Endothelial cell of hepatic sinusoid (primary cell): ENCODE measurements around the gene TUBB4A.
"Not testable (repeated sequence)": the region's sequence is repeated elsewhere in the genome, so short reads cannot be mapped to it uniquely, and the experiment has no call there.

Source experiments
- in situ Hi-C: cut with HindIII; loops from 2 replicates; pipeline ENCODE4 v1.10.0; 2017; ENCODE audit warnings: low sequenced_read_pairs

Gene TUBB4A

DNA sequence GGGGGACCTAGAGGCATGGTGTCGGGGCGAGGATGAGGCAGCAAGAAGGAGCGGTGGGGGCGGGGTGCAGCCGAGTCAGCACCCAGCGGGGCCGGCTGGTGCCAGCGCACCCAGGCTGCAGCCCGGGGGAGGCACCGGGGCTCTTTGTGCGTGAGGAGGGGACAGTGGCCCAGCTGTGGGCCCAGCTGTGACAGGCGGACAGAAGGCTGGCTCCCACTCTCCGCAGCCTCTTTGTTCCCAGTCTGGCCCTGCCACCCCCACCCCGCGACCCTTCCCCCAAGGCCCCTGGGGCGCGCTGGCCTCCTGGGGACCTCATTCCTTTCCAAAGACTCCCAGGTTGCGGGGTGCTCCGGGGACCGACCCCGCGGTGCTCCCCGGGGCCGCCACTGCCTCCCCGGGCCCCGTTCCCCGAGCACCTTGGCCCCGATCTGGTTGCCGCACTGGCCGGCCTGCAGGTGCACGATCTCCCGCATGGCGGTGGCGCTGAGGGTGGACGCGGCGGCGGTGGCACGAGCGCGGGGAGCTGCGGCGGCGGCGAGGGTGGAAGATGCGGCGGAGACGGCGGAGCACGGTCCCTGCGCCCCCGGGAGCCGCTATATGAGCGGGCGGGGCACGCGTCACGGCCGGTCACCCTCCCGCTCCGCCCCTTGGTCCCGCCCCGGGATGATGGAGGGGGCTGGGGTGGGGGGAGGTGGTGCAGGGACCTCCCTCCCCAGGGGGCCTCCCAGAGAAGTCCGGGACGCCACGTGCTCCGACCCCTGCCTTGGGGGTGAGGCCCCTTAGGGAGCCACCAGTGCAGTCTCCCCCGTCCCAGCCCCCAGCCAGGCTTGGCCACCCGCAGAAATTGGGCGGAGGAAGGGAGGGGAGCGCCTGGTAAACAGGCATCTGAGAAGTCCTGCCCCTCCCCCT lies at the start of gene TUBB4A:
Gene TUBB4A (minus strand): TSS at position 570 of the 909 bp plus-strand sequence. CDS start 97 bp downstream, at position 473.
- in situ Hi-C loops: no loop called here

DNA sequence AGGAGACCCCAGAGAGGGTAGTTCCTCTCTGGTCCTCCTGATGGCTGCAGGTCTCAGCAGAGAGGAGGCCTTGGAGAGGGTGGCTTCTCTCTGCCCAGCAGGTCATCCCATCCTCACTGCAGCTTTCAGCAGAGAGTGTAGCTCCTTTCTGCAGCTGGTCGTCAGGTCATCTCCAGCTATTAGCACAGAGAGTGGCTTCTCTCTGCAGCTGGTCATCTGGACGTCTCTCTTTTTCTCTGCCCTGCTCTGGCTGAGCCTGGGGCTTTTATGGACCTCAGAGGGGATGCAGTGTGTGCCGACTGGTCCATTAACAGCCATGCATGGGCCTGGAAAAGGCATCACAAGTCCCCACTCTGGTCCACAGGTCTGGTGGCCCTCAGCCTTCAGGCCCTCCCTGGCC lies 49.0 kb upstream of the TUBB4A start:
- in situ Hi-C loops: no loop called here

- in situ Hi-C loops: not testable (repeated sequence)
Measured at GRCh38 chr19:6550679-6551078, 48.6 kb upstream of the TUBB4A start.

GRCh38 chr19:6543866-6544347 lies 41.8 kb upstream of the TUBB4A start:
- in situ Hi-C loops: no loop called here

DNA sequence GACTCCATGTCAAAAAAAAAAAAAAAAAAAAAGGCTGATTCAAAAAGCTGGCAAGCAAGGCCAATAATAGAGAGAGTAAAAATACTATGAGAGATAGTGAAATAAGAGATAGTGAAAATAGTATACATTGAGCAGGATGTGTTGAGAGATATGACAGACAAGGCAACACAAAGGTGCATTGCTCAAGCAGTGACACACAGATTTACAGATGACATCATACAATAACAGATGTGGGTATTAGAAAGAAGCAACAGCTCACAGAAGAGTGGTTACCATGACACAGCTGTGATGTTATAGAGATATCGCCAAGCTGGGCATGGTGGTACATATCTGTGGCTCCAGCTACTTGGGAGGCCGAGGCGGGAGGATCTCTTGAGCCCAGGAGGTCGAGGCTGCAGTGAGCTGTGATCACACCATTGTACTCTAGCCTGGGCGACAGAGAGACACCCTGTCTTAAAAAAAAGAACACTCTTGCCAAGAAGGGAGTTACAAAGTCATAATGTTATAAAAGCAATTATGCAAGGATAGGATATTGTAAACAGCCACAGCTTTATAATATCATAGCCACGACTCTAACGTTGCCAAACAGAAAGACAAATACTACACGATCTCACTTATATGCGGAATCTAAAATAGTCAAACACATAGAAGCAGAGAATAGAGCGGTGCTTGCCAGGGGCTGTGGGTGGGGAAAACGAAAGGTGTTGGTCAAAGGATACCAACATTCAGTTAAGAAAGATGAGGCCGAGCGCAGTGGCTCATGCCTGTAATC lies 39.0 kb upstream of the TUBB4A start:
- in situ Hi-C loops: no loop called here

DNA sequence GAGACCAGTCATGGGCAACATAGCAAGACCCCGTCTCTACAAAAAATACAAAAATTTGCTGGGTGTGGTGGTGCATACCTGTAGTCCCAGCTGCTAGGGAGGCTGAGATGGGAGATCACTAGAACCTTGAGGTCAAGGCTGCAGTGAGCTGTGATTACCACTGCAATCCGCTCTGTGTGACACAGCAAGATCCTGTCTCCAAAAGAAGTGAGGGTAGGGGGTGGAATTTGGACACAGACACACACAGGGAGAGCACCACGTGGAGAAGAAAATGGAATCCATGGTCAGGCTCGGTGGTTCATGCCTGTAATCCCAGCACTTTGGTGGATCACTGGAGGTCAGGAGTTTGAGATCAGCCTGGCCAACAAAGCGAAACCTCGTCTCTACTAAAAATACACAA lies 37.4 kb upstream of the TUBB4A start:
- in situ Hi-C loops: no loop called here

DNA sequence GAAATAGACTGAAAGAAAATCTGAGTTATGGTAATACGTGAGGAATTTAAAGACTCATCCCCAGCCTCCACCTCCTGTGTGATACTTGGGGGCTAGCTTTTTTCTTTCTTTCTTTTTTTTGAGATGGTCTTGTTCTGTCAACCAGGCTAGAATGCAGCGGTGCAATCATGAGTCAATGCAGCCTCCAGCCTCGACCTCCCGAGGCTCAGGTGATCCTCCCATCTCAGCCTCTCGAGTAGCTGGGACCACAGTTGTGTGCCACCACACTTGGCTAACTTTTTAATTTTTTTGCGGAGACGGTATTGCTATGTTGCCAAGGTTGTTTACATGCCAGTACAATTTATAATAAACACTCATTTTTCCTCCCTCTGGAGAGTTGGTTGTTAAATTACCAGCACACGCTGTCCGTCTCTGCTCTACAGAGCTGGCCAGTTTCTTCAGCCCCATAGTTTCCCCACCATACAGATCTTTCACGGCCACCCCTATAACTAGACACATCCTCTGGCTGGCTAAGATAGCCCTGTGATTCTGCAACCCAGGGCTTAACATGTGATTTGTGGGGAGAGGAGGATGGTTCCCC lies 33.5 kb upstream of the TUBB4A start:
- in situ Hi-C loops: no loop called here

- in situ Hi-C loops: no loop called here
Measured at GRCh38 chr19:6534451-6535093, 32.5 kb upstream of the TUBB4A start.

- in situ Hi-C loops: no loop called here
Measured at GRCh38 chr19:6533746-6534418, 31.8 kb upstream of the TUBB4A start.

- in situ Hi-C loops: no loop called here
Measured at GRCh38 chr19:6533000-6533328, 30.9 kb upstream of the TUBB4A start.

- in situ Hi-C loops: no loop called here
Measured at GRCh38 chr19:6532244-6532999, 30.3 kb upstream of the TUBB4A start.

- in situ Hi-C loops: no loop called here
Measured at GRCh38 chr19:6531956-6532243, 29.8 kb upstream of the TUBB4A start.

DNA sequence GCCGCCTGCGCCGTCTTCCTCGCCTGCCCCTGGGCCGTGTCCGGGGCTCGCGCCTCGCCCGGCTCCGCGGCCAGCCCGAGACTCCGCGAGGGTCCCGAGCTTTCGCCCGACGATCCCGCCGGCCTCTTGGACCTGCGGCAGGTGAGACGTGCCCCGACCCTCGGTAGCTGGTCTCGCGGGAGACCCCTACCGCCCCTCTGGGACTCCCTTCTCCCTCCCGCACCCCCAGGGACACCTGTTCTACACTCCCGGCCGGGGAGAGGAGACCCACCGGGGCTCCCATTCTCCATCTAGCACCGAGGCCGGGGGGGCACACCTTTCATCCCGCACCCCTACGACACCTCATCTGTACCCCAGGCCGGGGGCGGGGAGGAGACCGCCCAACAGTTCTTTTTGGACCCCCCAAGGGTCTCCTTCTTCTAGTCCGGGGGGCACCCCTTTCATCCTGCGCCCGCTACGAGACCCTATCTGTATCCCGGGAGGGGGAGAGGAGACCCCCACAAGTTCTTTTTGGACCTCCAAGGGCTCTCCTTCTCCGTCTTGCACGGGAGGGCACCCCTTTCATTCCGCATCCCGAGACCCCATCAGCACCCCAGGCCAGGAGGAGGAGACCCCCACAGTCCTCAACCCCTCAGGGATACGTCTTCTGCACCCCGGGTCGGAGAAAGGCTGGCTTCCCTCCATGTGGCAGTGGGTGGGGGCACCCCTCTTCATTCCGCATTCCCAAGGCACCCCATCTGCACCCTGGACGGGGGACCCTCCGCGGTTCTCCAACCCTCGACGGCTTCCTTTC lies 29.2 kb upstream of the TUBB4A start:
- in situ Hi-C loops: no loop called here

- in situ Hi-C loops: no loop called here
Measured at GRCh38 chr19:6530386-6531162, 28.5 kb upstream of the TUBB4A start, which contains the start of gene TNFSF9. Gene TNFSF9, plus strand, starts transcription at chr19:6531026. Its CDS starts 11 bp downstream, at chr19:6531037.

DNA sequence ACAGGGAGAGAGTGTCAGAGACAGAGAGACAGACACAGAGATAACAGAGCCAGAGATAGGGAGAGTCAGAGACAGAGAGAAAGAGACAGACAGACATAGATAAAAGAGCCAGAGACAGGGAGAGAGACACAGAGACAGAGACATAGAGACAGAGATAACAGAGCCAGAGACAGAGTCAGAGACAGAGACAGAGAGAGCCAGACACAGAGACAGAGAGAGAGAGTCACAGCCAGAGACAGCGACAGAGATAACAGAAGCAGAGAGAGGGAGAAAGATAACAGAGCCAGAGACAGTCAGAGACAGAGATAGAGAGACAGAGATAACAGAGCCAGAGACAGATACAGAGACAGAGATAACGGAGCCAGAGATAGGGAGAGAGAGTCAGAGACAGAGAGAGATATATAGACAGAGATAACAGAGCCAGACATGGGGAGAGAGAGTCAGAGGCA lies 27.9 kb upstream of the TUBB4A start:
- in situ Hi-C loops: no loop called here

GRCh38 chr19:6529351-6529750 lies 27.2 kb upstream of the TUBB4A start:
- in situ Hi-C loops: no loop called here

GRCh38 chr19:6528544-6529121 lies 26.5 kb upstream of the TUBB4A start:
- in situ Hi-C loops: no loop called here
